Activated naive CD4-positive, alpha-beta T cell treated with anti-CD3 and anti-CD28 coated beads, Interleukin-2, amount 10 ng/mL, durations not matched to agents 7 days and 5 days (primary cell): Measurements from ENCODE around the gene CDH1.

Experiments
- CTCF ChIA-PET: fragments of 350-600 bp; sonication (Branson Sonifier 250); formaldehyde crosslinking; loops from one replicate; lab custom pipeline; 2021; ENCODE audit warnings: antibody characterized with exemption; lab: Charles Lee
- DNase-seq: peaks from one replicate; pipeline ENCODE4 v3.0.0-alpha.2; 2020
- H3K27ac Mint-ChIP-seq: one replicate; pipeline ENCODE4 v1.8.0; 2021; ENCODE audit warnings: mild to moderate bottlenecking, moderate library complexity, mixed read lengths
- H3K27me3 Mint-ChIP-seq: one replicate; pipeline ENCODE4 v1.8.0; 2021; ENCODE audit warnings: mild to moderate bottlenecking, mixed read lengths
- H3K36me3 Mint-ChIP-seq: one replicate; pipeline ENCODE4 v1.8.0; 2021; ENCODE audit warnings: mixed read lengths
- H3K4me1 Mint-ChIP-seq: one replicate; pipeline ENCODE4 v1.8.0; 2021; ENCODE audit warnings: mixed read lengths
- H3K4me3 Mint-ChIP-seq: one replicate; pipeline ENCODE4 v1.8.0; 2021; ENCODE audit warnings: mild to moderate bottlenecking, moderate library complexity, mixed read lengths
- H3K9me3 Mint-ChIP-seq: one replicate; pipeline ENCODE4 v1.8.0; 2021; ENCODE audit warnings: mixed read lengths

The CDH1 gene

GRCh38 chr16:68759062-68759461, 22.0 kb downstream of the CDH1 start:
- no peak for DNase-seq
- H3K9me3 Mint-ChIP-seq = no peaks in the 10 kb centered on the region
- H3K27me3 Mint-ChIP-seq = peaks cover 4% of the 10 kb centered on the region
- peaks cover 43% of the 10 kb centered on the region for H3K4me1 Mint-ChIP-seq
- H3K4me3 Mint-ChIP-seq = no peak overlapping the region
- CTCF ChIA-PET = no interaction called here
- H3K36me3 Mint-ChIP-seq = no peaks in the 10 kb centered on the region
- H3K27ac Mint-ChIP-seq = no peak overlapping the region

DNA sequence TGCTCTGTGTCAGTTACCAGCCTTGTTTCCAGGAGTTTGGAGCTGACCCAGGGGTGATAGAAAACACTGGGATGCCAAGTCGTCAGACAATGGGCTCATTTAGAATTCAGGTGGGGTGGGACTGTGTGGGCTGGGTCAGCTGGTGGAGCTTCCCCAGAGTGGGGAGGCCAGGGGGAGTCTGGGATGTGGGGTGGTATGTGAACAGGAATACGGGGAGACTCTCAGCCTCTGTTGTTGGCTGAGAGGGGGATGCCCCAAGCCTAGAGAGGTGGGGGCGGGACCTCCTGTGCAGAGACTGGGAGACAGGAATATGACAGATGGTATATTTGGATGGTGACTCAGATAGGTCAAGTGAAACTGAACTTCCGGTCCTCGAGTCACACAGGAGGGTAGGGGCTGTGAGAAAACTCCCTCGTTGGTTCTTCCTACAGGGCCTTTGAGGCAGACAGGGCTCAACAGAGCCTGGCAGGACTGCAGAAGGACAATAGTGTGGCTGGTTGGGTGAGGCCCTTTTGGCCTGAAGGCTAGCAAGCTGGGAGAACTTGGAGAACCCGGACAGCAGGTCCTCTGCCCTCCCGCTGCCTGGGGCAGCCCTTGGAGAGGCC, 23.7 kb downstream of the CDH1 start:
- H3K4me3 Mint-ChIP-seq = no peak overlapping the region
- DNase-seq = peak; percentile 28
- peaks cover 4% of the 10 kb centered on the region for H3K27me3 Mint-ChIP-seq
- H3K27ac Mint-ChIP-seq = no peak overlapping the region
- CTCF ChIA-PET = no interaction called here
- no peaks in the 10 kb centered on the region for H3K9me3 Mint-ChIP-seq
- H3K4me1 Mint-ChIP-seq = peaks cover 46% of the 10 kb centered on the region
- H3K36me3 Mint-ChIP-seq = no peaks in the 10 kb centered on the region

DNA sequence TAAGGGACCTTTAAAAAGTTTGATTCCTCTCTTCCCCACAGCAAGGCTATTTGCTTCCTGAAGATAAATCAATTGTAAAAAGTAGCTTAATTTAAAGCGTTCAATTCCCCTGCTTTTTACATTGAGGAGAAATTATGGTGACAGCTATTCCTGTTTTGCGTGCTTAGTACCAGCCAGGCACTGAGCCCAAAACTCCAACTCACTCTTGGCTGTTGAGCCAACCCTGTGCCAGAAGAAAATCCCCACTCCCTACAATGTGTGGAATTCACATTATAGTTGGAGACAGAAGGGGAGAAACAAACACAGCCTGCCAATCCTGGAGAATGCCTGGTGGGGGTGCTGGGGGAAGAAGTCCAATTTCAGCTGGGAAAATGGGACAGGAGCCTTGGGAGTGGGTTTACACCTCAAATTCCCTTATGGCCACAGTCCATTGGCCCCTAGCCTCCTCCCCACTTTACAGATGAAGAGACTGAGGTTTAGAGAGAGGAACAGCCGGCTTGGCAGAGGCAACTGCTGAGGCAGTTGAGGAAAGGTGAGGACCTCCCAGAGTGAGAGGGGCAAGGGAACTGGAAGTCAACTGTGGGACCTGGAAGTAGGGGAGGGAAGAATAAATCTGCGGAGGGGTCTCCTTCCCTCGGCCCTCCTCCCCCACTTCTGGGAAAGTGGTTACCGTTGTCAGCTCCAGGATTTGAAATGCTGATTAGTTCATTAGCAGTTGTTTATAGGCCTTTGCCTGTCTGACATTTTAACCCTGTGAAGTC, 26.1 kb downstream of the CDH1 start:
- DNase-seq = no peak
- Mint-ChIP-seq H3K36me3 (no peaks in the 10 kb centered on the region), H3K27ac (peak overlapping the region; percentile 28), H3K9me3 (no peaks in the 10 kb centered on the region), H3K4me3 (no peak overlapping the region), H3K27me3 (peaks cover 4% of the 10 kb centered on the region), H3K4me1 (peaks cover 26% of the 10 kb centered on the region)
- CTCF ChIA-PET = no interaction called here

- H3K36me3 Mint-ChIP-seq = no peaks in the 10 kb centered on the region
- CTCF ChIA-PET = no interaction called here
- H3K4me3 Mint-ChIP-seq = no peak overlapping the region
- H3K27ac Mint-ChIP-seq = no peak overlapping the region
- peak; percentile 53 for DNase-seq
- no peaks in the 10 kb centered on the region for H3K9me3 Mint-ChIP-seq
- H3K4me1 Mint-ChIP-seq = peaks cover 23% of the 10 kb centered on the region
- H3K27me3 Mint-ChIP-seq = peaks cover 4% of the 10 kb centered on the region
Measured at GRCh38 chr16:68764862-68765261, 27.8 kb downstream of the CDH1 start.

DNA sequence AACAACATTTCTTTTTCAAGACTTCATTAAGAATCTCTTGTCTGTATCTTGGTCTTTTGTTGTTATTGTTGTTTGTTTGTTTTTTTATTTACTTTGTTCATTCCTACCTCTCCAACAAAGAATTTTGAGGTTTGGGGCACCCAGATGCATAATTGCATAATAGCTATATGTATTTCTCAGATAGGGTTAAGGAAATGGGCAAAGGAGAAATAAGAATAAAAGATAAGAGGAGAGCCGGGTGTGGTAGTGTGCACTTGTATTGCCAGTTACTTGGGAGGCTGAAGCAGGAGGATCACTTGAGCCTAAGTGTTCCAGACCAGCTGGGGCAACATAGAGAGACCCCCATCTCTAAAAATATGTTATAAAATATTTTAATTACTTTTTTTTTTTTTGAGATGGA, 30.5 kb downstream of the CDH1 start:
- CTCF ChIA-PET = interaction anchor here (1.7 kb wide), 1 partner anchor 27 kb away, joined by 4 read pairs; no protein-coding TSS in a partner anchor
- DNase-seq = no peak
- H3K4me3 Mint-ChIP-seq = no peak overlapping the region
- H3K4me1 Mint-ChIP-seq = peaks cover 15% of the 10 kb centered on the region
- no peaks in the 10 kb centered on the region for H3K36me3 Mint-ChIP-seq
- H3K27me3 Mint-ChIP-seq = peaks cover 10% of the 10 kb centered on the region
- H3K9me3 Mint-ChIP-seq = no peaks in the 10 kb centered on the region
- H3K27ac Mint-ChIP-seq = no peak overlapping the region

GRCh38 chr16:68768175-68768574, 31.1 kb downstream of the CDH1 start:
- Mint-ChIP-seq H3K36me3 (no peaks in the 10 kb centered on the region), H3K27ac (no peak overlapping the region), H3K27me3 (peaks cover 8% of the 10 kb centered on the region), H3K4me1 (peaks cover 15% of the 10 kb centered on the region), H3K4me3 (no peak overlapping the region), H3K9me3 (no peaks in the 10 kb centered on the region)
- no peak for DNase-seq
- CTCF ChIA-PET = interaction anchor here (1.7 kb wide), 1 partner anchor 27 kb away, joined by 4 read pairs; no protein-coding TSS in a partner anchor

DNA sequence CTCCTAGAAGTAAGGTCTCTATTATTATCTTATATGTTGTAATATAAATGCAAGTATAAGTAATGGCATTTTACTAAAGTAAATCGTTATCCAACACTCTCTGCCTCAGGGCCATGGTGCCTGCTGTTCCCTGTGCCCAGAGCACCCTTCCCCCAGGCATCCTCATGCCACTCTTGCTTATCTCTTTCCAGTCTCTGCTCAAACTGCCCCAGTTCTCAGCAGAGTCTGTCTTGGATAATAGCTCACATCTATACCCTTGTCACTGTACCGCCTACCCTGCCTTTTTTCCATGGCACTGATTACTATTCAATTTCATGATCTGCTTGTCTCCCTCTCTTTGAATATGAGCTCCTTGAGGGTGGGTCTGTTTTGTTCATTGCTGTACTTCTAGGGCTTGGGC, 31.7 kb downstream of the CDH1 start:
- Mint-ChIP-seq H3K27me3 (peaks cover 7% of the 10 kb centered on the region), H3K9me3 (no peaks in the 10 kb centered on the region), H3K36me3 (no peaks in the 10 kb centered on the region), H3K4me3 (no peak overlapping the region), H3K27ac (no peak overlapping the region), H3K4me1 (peaks cover 14% of the 10 kb centered on the region)
- CTCF ChIA-PET = interaction anchor here (0.8 to 1.7 kb wide), 2 partner anchors 12 to 26 kb away, joined by 3 to 4 read pairs; no protein-coding TSS in a partner anchor
- DNase-seq = no peak

GRCh38 chr16:68770671-68771070, 33.6 kb downstream of the CDH1 start:
- Mint-ChIP-seq H3K9me3 (no peaks in the 10 kb centered on the region), H3K27ac (no peak overlapping the region), H3K27me3 (peaks cover 7% of the 10 kb centered on the region), H3K4me1 (peaks cover 4% of the 10 kb centered on the region), H3K4me3 (no peak overlapping the region), H3K36me3 (no peaks in the 10 kb centered on the region)
- no peak for DNase-seq
- CTCF ChIA-PET = no interaction called here

- CTCF ChIA-PET = no interaction called here
- H3K27me3 Mint-ChIP-seq = peaks cover 7% of the 10 kb centered on the region
- no peak for DNase-seq
- no peak overlapping the region for H3K4me3 Mint-ChIP-seq
- H3K9me3 Mint-ChIP-seq = no peaks in the 10 kb centered on the region
- H3K36me3 Mint-ChIP-seq = no peaks in the 10 kb centered on the region
- H3K27ac Mint-ChIP-seq = no peak overlapping the region
- peaks cover 12% of the 10 kb centered on the region for H3K4me1 Mint-ChIP-seq
Measured at GRCh38 chr16:68772030-68772681, 35.1 kb downstream of the CDH1 start.

GRCh38 chr16:68772871-68773270, 35.8 kb downstream of the CDH1 start:
- Mint-ChIP-seq H3K9me3 (no peaks in the 10 kb centered on the region), H3K4me3 (no peak overlapping the region)

DNA sequence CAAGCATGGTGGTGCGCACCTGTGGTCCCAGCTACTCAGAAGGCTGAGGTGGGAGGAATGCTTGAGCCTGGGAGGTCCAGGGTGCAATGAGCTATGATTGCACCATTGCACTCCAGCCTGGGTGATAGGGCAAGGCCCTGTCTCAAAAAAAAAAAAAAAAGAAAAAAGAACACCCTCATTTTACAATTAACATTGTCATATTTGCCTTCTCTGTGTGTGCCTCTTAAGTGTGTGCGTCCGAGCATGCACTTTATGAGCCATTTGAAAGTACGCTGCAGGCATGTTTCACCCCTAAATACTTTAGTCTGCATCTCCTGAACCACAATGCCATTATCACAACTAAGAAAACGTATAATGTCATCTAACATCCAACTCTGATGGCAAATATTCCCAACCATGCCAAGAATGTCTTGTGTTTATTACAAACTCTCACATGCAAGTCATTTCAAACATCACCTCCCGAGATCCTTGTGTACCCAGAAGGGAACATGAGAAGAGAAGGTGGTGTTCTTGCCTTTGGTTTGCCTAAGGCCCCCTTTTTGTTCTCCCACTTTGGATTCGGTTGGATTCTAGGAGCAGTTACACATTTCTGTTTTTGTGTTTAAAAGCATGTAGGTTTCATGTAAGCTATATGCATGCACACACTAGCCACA, 38.0 kb downstream of the CDH1 start:
- CTCF ChIA-PET = no interaction called here
- Mint-ChIP-seq H3K36me3 (no peaks in the 10 kb centered on the region), H3K9me3 (no peaks in the 10 kb centered on the region), H3K27ac (no peak overlapping the region), H3K4me3 (no peak overlapping the region), H3K4me1 (peaks cover 19% of the 10 kb centered on the region), H3K27me3 (peaks cover 15% of the 10 kb centered on the region)
- no peak for DNase-seq

More at GRCh38 chr16:68772871-68773270, 35.8 kb downstream of the CDH1 start:
- Mint-ChIP-seq H3K4me1 (peaks cover 12% of the 10 kb centered on the region), H3K27me3 (peaks cover 7% of the 10 kb centered on the region), H3K27ac (no peak overlapping the region), H3K36me3 (no peaks in the 10 kb centered on the region)
- CTCF ChIA-PET = no interaction called here
- no peak for DNase-seq

DNA sequence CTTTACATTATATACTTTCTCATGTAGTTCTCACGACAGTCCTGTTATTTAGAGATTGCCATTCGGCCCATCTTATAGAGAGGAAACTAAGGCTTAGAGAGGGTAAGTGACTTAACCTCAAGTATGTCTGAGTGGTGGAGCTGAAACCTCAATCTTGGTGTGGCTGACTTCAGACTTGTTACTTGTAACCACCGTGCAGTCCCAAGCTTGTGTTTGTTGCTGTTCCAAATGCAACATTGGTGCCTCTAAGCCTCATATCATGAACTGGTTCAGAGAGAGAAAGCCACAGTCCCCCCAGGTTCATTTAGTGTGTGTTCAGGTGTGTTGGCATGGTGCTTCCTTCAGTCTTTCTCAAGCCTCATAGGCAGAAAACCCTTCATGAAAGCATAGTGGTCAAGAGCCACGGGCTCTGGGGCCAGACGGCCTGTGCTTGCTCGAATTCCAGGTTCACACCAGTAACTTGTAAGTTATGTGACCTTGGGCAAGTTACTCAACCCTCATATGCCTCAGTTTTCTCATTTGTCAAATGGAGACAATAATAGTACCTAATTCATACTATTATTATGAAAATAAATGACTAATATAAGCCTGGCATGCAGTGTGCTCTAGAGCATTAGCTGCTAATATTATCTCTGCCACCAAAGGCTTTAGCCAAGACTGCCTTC, 39.9 kb downstream of the CDH1 start:
- Mint-ChIP-seq H3K27ac (peak overlapping the region; percentile 43), H3K4me3 (no peak overlapping the region), H3K36me3 (no peaks in the 10 kb centered on the region), H3K9me3 (no peaks in the 10 kb centered on the region), H3K4me1 (peaks cover 19% of the 10 kb centered on the region), H3K27me3 (peaks cover 17% of the 10 kb centered on the region)
- DNase-seq = peak; percentile 60
- CTCF ChIA-PET = interaction anchor here (1.3 to 1.8 kb wide), 2 partner anchors 248 to 256 kb away, joined by 3 to 4 read pairs; no protein-coding TSS in a partner anchor

DNA sequence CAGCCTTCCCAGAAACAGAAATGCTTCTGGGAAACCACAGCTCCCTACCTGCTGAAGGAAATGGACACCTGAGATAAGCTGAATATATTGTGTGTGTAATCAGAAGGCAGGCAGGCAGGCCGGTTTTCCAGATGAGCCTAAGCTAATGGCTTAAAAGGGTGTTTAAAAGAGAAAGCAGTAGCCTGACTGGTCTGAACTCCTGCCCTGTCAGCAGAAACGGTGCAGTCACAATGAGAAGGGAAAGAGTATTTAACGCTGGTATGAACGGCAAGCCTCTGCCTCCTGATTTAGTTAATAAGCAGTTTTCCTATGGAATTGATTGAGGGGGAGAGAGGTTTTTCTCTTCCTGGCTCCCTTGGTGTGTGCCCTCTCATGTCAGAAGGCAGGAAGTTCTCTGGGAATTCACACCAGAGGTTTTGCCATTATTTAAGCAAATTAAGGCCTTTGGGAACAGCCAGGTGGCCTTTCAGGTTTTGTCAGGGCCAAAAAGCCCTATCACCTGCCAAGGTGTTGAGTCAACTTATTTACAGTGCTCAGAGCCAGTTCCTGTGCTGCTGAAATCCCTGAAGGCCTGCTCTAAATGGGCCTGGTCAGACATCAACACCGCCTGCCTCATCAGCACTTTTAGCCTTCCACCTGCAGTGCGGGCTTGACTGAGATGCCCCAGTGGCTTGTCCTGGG, 41.6 kb downstream of the CDH1 start:
- no peak overlapping the region for H3K4me3 Mint-ChIP-seq
- peaks cover 17% of the 10 kb centered on the region for H3K27me3 Mint-ChIP-seq
- H3K9me3 Mint-ChIP-seq = no peaks in the 10 kb centered on the region
- DNase-seq = no peak
- H3K36me3 Mint-ChIP-seq = no peaks in the 10 kb centered on the region
- peaks cover 22% of the 10 kb centered on the region for H3K4me1 Mint-ChIP-seq
- no peak overlapping the region for H3K27ac Mint-ChIP-seq
- CTCF ChIA-PET = no interaction called here
